B cell (primary cell): ENCODE results near the gene FER. TPM values are rescaled to one million over a fixed set of nuclear protein-coding genes. Genes with fewer than 3 reads are reported as not detected.

Experiments used
- ATAC-seq: fragments of 200-7000 bp; cut with Tn5 transposase; one replicate; pipeline ENCODE4 v1.10.0; 2021; ENCODE audit warnings: low read depth, mild to moderate bottlenecking, moderate number of reproducible peaks, moderate library complexity
- CTCF ChIA-PET: fragments of 350-600 bp; sonication (Branson Sonifier 250); formaldehyde crosslinking; loops from one replicate; lab custom pipeline; 2021; ENCODE audit warnings: antibody characterized with exemption, inconsistent platforms; lab: Charles Lee
- POLR2A ChIA-PET: fragments of 350-600 bp; sonication (Branson Sonifier 250); formaldehyde crosslinking; loops from one replicate; lab custom pipeline; 2021; ENCODE audit warnings: antibody characterized with exemption; lab: Charles Lee
- DNase-seq: peaks from one replicate; pipeline ENCODE4 v3.0.0; 2013
- H2AFZ ChIP-seq: 2 replicates; pipeline ENCODE4 v1.6.1; 2012; ENCODE audit warnings: mild to moderate bottlenecking, low read depth, low read length; ENCODE audit not compliant: insufficient read depth, poor library complexity, severe bottlenecking
- H3K27ac ChIP-seq, 2 donors: 1 replicate in 1 of 2; 2 replicates in 1 of 2; pipeline ENCODE4 v1.5.1; 2012 to 2013; ENCODE audit warnings: low read length in 2 of 2, mild to moderate bottlenecking in 2 of 2, moderate library complexity in 1 of 2
- H3K27me3 ChIP-seq, 4 experiments: fragments of 200-600 bp in 1 of 4; sonication (generic) in 1 of 4; replicated peaks in 1 of 4; 1 replicate in 2 of 4; 2 replicates in 2 of 4; pipeline versions ENCODE4 v1.6.1 to v1.7.0; 2013 to 2016; ENCODE audit warnings: low read length in 3 of 4, mild to moderate bottlenecking in 2 of 4, mixed read lengths in 1 of 4, moderate library complexity in 1 of 4; ENCODE audit not compliant: insufficient read depth in 4 of 4, control insufficient read depth in 3 of 4; ENCODE audit errors: control extremely low read depth in 1 of 4
- H3K36me3 ChIP-seq, 2 experiments: replicated peaks in 1 of 2; 1 replicate in 1 of 2; 2 replicates in 1 of 2; pipeline versions ENCODE4 v1.6.1 to v1.7.1; 2013; ENCODE audit warnings: low read length in 1 of 2; ENCODE audit not compliant: insufficient read depth in 2 of 2, control insufficient read depth in 1 of 2; ENCODE audit errors: control extremely low read depth in 1 of 2, extremely low read depth in 1 of 2
- H3K4me1 ChIP-seq, 2 donors: fragments of 200-600 bp in 1 of 2; sonication (generic) in 1 of 2; 1 replicate in 1 of 2; 2 replicates in 1 of 2; pipeline versions ENCODE4 v1.5.1 to v1.6.1; 2013 to 2017; ENCODE audit warnings: low read length in 2 of 2; ENCODE audit not compliant: control insufficient read depth in 2 of 2, insufficient read depth in 2 of 2
- H3K4me2 ChIP-seq: replicated peaks from 2 replicates; pipeline ENCODE3; 2012; ENCODE audit warnings: mild to moderate bottlenecking, low read depth, low read length; ENCODE audit not compliant: poor library complexity, severe bottlenecking
- H3K4me3 ChIP-seq, 5 experiments: fragments of 200-600 bp in 1 of 5; sonication (generic) in 1 of 5; 1 replicate in 3 of 5; 2 replicates in 2 of 5; pipeline versions ENCODE4 v1.5.1 to v1.7.0; 2011 to 2016; ENCODE audit warnings: low read length in 4 of 5, mild to moderate bottlenecking in 4 of 5, low read depth in 2 of 5, control low read depth in 1 of 5, moderate library complexity in 1 of 5; ENCODE audit not compliant: insufficient read depth in 1 of 5; ENCODE audit errors: control extremely low read depth in 1 of 5, extremely low read depth in 1 of 5
- H3K79me2 ChIP-seq: fragments of 200-600 bp; sonication (generic); one replicate; pipeline ENCODE4 v1.6.0; 2016; ENCODE audit warnings: low read length; ENCODE audit not compliant: control insufficient read depth, insufficient read depth
- H3K9ac ChIP-seq: fragments of 200-600 bp; sonication (generic); 2 replicates; pipeline ENCODE4 v1.6.1; 2017; ENCODE audit warnings: mild to moderate bottlenecking, low read length, moderate library complexity
- H3K9me3 ChIP-seq, 3 donors: one replicate each; pipeline versions ENCODE4 v1.6.1 to v1.7.1; 2013; ENCODE audit warnings: low read length in 2 of 3; ENCODE audit not compliant: control insufficient read depth in 2 of 3, insufficient read depth in 1 of 3; ENCODE audit errors: control extremely low read depth in 1 of 3
- H4K20me1 ChIP-seq: 2 replicates; pipeline ENCODE4 v1.6.0; 2012; ENCODE audit warnings: mild to moderate bottlenecking, low read length; ENCODE audit not compliant: insufficient read depth, control insufficient read depth, poor library complexity, severe bottlenecking
- H3K27ac Mint-ChIP-seq: one replicate; pipeline ENCODE4 v1.8.0; 2021; ENCODE audit warnings: mixed read lengths
- H3K27me3 Mint-ChIP-seq: one replicate; pipeline ENCODE4 v1.8.0; 2021; ENCODE audit warnings: mixed read lengths
- H3K4me1 Mint-ChIP-seq: one replicate; pipeline ENCODE4 v1.8.0; 2021; ENCODE audit warnings: mixed read lengths
- H3K4me3 Mint-ChIP-seq: one replicate; pipeline ENCODE4 v1.8.0; 2021; ENCODE audit warnings: mixed read lengths
- H3K9me3 Mint-ChIP-seq: one replicate; pipeline ENCODE4 v1.8.0; 2022; ENCODE audit warnings: mixed read lengths; ENCODE audit not compliant: insufficient read depth
- CTCF ChIP-seq: fragments of 200-600 bp; IDR thresholded peaks from one replicate; pipeline ENCODE4 v1.8.0; 2022; ENCODE audit warnings: antibody characterized with exemption, mild to moderate bottlenecking
- EZH2 ChIP-seq: IDR thresholded peaks from 2 replicates; pipeline ENCODE4 v1.6.1; 2012; ENCODE audit warnings: borderline replicate concordance, low read depth, mild to moderate bottlenecking, moderate library complexity, low read length; ENCODE audit not compliant: insufficient read depth, poor library complexity, severe bottlenecking
- WGBS: methylation state at CpG from one replicate; pipeline ENCODE4 v1.1.5; 2013; ENCODE audit warnings: missing lambda C conversion rate; ENCODE audit not compliant: insufficient coverage; 5-methylcytosine and 5-hydroxymethylcytosine counted together
- intact Hi-C: fragments of 100-400 bp; cut with micrococcal nuclease; formaldehyde crosslinking; loops from one replicate; pipeline ENCODE4 v1.10.0; 2022
- polyA plus RNA-seq: library from polyadenylated mRNA; depleted of rRNA; stranded (reverse); fragments of >200 nt; gene quantifications from 2 replicates; pipeline ENCODE4 v1.2.3, GENCODE V29; 2012
- total RNA-seq, 2 donors: library from RNA; stranded (reverse); fragments of 120-200 nt in 1 of 2; gene quantifications; 1 replicate in 1 of 2; 2 replicates in 1 of 2; pipeline versions ENCODE4 v1.2.3 to v1.2.4, GENCODE V29; 2013 to 2022

FER gene
- total and polyA plus RNA-seq, 2 donors (not counting 1 experiment from before 2014, with no cell fraction given): 1.3 to 41.3 TPM

DNA sequence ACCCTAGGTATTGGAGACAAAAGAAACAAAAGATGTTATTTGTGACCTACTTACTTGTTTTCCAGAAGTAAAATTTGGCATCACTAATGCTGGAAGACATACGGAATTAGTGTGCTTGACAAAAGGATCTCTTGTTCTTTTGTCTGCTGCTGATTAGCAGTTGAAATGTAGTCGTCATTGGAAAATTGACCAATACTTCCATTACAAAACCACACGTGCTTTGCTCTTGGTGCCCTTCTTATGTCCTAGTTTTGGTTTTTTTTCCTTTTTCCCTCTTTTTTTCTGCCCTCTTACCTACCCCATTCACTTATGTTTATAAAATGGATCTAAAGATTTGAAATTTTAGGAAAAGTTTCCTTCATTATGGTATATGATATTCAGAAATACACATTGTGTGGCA is 197.4 kb downstream of the FER start:
- intact Hi-C loops: no loop called here
- no peak overlapping the region for H3K4me3 Mint-ChIP-seq

GRCh38 chr5:108946008-108946407 is 198.3 kb downstream of the FER start:
- intact Hi-C loops: no loop called here
- no peak overlapping the region for H3K27ac Mint-ChIP-seq
- H3K4me2 ChIP-seq: no peak overlapping the region

More for the DNA sequence above, 197.4 kb downstream of the FER start:
- CTCF ChIA-PET: no interaction called here
- Mint-ChIP-seq H3K9me3 (no peaks in the 10 kb centered on the region), H3K4me1 (no peaks in the 10 kb centered on the region), H3K27me3 (no peaks in the 10 kb centered on the region), H3K27ac (no peak overlapping the region)
- no peak for TF ChIP-seq CTCF
- TF ChIP-seq EZH2: no peak
- POLR2A ChIA-PET: no interaction called here
- WGBS: no CpG with 5 or more reads among the region's 3 CpGs
- H4K20me1 ChIP-seq: no peaks in the 10 kb centered on the region
- no peak overlapping the region for H2AFZ ChIP-seq
- no peak for DNase-seq
- no peaks in the 10 kb centered on the region for H3K4me1 ChIP-seq
- H3K9ac ChIP-seq: no peak overlapping the region
- ATAC-seq: no peak
- H3K4me3 ChIP-seq: no peak overlapping the region
- H3K27ac ChIP-seq: no peak overlapping the region
- no peak overlapping the region for H3K4me2 ChIP-seq
- no peaks in the 10 kb centered on the region for H3K27me3 ChIP-seq
- no peaks in the 10 kb centered on the region for H3K9me3 ChIP-seq
- no peaks in the 10 kb centered on the region for H3K79me2 ChIP-seq
- no peaks in the 10 kb centered on the region for H3K36me3 ChIP-seq

More at GRCh38 chr5:108946008-108946407, 198.3 kb downstream of the FER start:
- no CpG with 5 or more reads among the region's 1 CpG for WGBS
- Histone ChIP-seq H3K9me3 (no peaks in the 10 kb centered on the region), H4K20me1 (no peaks in the 10 kb centered on the region), H3K27ac (no peak overlapping the region), H3K79me2 (no peaks in the 10 kb centered on the region), H2AFZ (no peak overlapping the region), H3K36me3 (no peaks in the 10 kb centered on the region), H3K4me3 (no peak overlapping the region), H3K9ac (no peak overlapping the region), H3K27me3 (no peaks in the 10 kb centered on the region), H3K4me1 (no peaks in the 10 kb centered on the region)
- no peaks in the 10 kb centered on the region for H3K4me1 Mint-ChIP-seq
- CTCF ChIA-PET: no interaction called here
- no peak overlapping the region for H3K4me3 Mint-ChIP-seq
- POLR2A ChIA-PET: no interaction called here
- DNase-seq (no peak), ATAC-seq (no peak)
- TF ChIP-seq EZH2 (no peak), CTCF (no peak)
- H3K9me3 Mint-ChIP-seq: no peaks in the 10 kb centered on the region
- no peaks in the 10 kb centered on the region for H3K27me3 Mint-ChIP-seq
